GM19023 (cell line): ENCODE results near the gene DDIT3.

Experiments used
- ATAC-seq: cut with Tn5 transposase; IDR thresholded peaks from one replicate; pipeline ENCODE4 v1.9.1; 2021; ENCODE audit warnings: mild to moderate bottlenecking, moderate library complexity; ENCODE audit not compliant: unreplicated experiment

DDIT3 gene

DNA sequence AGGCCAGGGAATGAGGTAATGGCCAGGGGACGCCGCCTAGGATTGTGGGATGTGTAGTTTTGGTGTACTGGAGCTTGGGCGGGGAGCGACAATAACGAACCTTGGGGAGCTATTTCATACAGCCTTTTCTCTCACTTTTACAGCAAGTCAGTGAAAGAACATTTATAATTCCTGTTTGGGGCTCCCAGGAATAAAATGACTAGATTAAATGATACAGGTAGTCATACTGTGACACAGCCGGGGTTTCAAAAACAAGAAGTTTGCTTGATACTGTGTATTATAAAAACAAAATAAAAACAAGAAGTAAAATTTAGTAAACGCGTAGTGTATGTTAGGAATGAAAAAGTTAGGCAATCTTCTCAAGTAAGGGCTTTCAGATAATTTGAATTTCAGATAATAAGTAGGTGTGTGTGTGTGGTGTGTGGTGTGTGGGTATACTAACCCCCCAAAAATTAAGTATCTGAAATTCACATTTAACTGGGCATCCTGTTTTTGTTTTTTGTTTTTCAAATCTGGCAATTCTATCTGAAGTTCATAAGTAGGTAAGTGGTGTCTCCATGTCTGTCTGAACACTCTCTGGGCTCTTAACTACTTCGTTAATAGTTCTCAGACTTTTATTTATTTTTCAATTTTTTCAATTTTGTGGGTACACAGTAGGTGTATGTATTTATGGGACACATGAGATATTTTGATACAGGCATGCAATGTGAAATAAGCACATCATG is 27.1 kb upstream of the DDIT3 start:
- ATAC-seq: no peak

DNA sequence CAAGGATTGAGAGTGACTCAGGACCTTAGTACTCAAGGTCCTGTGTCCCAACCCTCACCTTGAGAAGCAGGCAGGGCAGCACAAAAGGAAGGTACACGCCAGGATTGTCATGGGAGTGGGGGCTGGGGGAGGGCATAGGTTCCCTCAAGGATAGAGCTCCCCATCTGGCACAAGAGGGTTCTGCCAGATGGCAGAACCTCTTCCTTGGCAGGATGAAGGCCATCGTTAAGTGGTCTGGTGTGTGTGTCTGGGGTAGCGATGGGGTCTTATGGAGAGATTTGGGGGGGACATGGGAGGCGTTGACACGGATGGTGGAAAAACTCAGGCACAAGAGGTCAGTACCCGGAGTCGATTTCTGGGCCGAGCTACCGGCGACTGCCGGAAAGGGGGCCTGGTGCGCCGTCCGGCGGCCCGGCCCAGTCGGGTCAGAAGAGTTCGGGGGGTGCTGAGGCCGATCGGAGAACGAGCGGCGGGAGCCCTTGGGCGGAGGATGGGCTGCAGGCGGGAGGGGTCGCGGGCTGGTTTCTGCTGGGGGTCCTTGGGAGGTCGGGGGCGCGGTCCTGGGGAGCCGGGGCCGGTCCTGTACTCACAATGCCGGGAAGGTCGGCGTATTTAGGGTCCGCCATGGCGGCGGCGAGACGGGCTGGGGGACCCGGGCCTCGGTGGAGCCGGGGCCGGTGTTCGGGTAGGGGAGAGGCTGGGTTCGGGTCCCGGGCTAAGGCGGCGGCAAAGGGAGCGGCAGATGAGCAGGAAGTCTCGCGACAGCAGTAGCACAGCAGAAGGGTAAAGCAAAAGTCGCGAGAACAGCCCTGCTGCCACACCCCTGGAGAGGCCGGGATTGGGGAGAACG is 26.3 kb upstream of the DDIT3 start, which contains the start of gene DCTN2:
DCTN2 (minus strand) TSS at position 755 of the 850 bp plus-strand sequence; CDS start at position 626, 129 bp downstream.
- ATAC-seq: peak; percentile 99

DNA sequence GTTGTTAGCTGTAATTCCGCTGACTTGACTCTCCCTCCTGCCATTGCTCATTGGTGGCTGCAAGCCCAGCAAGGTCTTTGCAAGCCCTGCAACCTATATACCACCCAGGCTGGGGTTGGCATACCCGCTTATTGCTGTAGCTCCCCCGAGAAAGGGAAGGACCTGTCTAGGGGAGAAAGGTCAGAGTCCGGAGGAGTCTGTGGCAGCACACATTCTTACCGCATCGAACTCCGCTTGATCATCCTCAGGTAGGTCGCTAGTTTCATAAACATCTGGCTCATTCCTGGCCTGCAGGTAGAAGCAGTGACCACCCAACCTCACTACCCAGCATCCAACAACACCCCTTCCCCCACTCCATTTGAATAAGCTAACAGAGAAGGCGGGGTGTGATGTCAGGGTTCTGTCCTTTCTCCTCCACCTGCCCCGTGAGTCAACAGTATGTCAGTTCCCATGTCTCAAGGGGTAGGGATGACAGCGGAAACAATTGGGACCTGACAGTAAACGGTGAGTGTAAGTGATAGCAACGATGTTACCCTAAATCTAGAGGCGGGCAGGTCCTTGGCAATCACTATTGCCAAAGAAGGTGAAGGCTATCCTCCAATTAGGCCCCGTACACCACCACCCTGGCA is 25.6 kb upstream of the DDIT3 start:
- no peak for ATAC-seq

DNA sequence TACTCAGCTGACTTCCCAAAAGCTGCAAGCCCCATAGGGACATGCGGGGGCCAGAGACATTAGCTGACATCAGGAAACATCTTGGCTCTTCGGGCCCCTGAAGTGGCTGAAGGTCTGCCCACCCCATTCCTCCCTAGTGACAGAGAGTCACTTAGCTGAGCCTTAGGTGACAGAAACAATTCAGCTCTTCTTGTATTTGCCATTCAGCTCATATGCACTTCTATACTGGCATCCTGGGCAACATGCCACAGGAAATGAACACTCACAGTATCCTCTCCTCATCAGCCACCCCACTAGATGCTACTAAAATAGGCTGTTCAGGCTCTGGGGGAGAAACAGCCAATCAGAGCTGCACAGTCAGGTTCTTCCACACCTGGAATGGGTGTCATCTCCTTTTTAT is 23.3 kb upstream of the DDIT3 start:
- no peak for ATAC-seq

DNA sequence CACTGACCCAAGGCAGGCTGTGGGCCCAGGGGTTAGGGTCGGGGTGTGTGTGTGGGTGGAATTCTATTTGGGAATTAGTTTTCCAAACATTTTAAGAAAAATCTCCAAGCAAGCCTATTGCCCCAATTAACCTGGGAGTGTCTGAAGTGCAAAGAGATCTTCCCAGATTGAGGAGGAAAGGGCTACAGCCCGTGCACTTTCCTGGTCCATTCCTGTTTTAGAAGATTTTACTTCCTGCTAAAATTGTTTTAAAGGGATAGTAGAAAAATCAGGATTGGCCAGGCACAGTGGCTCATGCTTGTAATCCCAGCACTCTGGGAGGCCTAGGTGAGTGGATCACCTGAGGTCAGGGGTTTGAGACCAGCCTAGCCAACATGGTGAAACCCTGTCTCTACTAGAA is 21.4 kb upstream of the DDIT3 start:
- no peak for ATAC-seq

DNA sequence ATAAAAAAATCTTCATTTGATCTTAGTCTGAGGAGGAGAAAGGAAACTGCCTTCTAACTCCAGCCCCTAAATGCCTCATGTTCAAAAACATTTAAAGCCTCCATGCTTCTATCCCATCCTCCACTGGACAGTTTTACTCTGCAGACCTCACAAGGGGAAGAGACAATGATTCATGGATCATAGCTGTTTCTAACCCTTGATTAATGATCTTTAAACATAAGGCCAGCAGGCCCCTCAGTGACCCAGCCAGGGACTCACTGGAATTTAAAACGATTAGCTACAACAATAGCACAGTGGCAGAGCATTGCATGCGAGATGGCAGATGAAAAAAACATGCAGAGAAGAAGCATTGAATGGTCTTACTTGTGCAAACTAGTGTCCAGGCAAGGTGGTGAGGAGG is 20.7 kb upstream of the DDIT3 start:
- no peak for ATAC-seq

DNA sequence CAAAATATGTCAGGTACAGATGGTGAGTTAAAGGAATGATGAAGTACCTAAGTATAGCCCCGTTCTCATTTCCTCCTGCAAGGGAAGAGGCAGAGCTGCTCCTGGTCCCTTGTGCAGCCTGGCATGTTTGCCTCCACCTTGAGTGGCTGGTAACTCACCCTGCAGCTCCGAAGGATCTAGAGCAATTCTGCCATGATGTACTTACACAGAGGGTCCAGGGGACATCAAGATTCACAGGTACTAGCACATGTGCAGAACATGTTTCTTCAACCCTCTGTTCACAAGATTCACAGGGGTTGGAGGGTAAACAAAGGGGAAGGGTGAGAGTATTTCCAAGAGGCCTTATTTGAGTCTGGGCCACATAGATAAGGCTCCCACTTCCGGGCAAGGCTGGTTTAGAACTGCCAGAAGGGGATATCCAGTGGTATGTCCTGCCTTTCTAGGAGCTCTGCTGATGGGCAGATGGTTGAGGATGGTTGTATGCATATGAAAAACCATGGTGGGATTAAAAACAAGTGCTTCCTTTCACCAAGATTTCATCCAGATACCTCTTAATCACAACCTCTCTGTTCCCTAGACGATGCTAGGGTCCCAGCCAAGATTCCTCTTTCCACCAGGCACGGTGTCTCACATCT is 18.9 kb upstream of the DDIT3 start:
- ATAC-seq: no peak

DNA sequence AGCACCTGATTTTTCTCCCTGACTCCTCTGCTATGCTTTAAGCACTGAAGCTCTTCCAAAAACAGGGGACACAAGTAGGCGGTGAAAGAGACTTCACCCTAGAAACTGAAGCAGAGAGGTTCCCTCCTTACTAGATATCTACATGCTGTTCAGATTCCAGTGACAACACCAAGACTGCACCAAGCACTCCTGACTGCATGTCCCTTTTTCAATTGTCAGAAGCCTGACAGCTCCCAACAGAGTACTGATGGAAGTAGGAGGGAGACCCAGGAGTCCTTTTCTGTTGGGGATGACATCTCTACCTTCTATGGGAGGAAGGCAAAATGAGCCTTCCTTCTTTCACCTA is 16.3 kb upstream of the DDIT3 start:
- no peak for ATAC-seq

DNA sequence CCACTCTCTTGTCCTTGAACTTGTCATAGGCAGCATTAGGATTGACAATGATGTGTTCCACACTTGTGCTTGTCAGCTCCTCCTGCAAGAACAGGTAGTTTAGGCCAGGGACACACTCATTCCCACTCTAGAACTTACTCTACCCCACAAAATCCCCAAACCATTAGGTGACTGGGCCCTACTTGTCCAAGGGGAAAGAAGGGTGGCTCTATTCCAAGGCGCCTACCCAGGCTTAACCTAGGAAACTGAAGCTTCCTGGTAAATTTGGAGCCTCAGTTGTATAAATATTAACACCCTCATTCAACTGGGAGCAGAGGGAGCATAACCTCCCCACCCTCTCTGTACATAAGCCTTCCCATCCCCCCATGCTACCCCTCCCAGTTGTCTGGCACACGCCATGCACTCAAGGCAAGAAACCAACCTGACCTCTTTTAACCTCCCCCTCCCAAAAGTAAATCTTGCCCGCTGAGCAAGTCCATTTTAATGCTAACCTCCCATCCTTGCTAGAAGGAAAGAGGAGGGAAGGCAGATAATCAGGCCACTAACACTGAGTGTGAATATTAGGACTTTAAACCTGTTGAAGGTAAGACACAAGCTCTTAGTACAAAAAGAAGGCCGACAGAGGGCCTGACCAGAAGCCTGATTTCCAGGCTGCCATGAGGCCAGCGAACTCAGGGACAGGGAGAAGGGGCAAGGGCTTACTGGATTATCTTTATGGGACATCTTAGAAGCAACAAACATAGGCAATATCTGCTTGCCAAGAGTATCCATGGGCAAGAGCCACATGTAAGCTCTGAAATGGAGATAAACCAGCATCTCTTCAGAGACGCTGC is 15.7 kb upstream of the DDIT3 start:
- ATAC-seq: no peak

DNA sequence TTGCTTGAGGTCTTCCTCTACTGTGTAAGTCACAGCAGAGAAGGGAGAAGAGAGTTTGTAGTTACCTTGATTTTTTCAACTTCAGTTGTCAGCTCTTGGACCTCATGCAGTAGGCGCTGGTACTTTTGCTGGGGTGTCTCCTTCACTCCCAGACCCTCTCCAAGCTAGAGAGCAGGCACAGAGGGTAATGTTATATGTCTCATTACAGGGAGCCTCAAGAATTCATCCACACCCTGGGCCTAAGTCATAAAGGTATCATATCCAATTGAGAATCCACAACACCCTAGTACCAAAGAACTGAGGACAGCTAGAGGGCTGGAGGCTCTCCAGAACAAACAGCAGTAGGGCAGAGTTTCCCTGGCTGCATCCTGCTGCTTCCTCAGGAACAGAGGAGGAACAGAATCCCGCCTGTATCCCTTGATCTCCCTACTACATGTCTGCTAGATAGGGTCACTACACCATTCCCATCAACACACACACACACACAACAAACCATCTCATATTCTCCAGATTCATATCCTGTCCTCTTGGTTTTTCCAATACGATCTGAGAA is 14.8 kb upstream of the DDIT3 start:
- no peak for ATAC-seq

DNA sequence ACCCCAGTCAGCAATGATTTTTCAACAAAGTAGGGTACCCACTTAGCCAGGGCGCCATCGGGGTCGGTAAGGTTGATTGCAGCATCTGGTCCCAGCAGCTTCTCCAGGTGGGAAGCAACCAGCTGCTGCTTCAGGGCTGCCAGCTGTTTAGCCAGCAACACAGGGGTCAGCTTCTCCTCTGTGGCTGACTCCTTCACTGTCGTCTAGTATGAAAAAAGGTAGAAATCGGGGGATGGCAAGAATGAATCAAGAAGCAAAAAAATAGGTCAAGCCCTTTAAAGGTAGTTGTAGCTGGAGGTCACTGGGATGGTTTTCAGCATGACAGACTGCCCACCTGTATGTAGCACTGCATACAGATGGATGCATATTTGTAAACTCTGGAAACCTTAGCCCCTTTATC is 13.9 kb upstream of the DDIT3 start:
- no peak for ATAC-seq

DNA sequence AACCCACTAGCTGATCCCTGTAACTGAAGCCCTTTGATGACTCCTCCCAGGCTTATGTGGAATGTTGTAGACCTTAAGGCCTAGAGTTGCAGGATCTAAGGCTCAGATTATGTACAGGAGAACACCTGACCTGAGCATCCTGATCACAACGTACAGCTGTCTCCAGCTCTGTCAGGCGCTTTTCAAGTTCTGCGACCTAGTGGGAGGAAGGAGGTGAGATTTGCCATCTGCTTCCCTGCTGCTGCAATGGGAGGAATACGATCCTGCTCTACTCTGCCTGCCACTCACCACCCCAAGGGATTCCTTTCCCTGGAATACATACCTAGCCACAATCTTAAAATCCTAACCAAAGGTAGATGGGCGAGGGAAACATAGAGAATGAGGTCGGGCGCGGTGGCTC is 12.8 kb upstream of the DDIT3 start:
- ATAC-seq: no peak

DNA sequence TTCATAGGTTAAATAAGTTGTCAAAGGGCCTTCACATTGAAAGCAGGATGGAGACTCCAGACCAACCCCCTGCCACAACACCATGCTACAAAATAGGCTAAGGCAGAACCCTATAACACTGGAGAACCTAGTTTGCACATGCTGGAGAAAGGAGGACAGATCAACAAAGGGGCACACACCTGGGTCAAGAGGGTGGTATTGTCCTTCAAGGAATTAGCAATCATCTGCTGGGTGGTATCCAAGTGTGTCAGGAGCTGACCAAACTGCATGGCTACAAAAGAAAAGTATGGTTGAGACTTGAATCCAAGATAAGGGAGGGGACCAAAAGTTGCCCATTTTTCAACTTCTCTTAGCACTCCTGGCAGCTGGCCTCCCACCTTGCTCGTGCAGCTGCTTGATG is 11.5 kb upstream of the DDIT3 start:
- ATAC-seq: no peak

DNA sequence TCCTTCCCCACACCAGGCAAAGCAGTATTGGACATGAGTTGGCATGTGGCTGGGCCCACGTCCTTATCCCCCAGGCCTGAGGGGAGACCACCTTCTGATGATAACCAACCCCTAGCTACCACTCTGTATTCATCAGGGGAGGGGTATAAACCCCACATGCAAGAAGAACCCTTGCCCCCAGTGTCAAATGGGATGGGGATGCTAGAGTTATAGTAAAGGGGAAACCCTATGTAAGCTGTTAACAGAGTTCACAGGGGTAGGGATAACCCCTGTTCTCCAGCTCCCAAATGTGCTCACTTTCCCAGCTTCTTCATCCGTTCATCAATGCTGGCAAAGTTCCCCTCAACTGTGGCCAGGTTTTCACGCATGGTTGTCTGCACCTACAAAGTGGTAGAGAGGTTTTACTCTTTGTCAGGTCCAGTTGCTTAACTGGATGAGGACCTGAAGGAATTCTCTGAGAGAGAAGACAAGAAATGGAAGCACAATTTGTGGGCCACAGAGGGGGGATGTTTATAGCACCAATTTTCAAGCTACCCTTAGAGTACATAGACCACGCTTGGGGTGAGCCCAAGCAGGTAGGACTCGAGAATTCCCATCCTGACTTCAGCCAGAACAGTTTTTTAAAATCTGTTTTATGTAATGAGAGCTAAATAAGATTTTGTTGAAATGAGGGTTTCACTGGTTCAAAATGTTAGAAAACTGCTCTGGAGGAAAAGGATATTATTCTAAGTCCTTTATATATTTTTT is 10.3 kb upstream of the DDIT3 start:
- no peak for ATAC-seq

DNA sequence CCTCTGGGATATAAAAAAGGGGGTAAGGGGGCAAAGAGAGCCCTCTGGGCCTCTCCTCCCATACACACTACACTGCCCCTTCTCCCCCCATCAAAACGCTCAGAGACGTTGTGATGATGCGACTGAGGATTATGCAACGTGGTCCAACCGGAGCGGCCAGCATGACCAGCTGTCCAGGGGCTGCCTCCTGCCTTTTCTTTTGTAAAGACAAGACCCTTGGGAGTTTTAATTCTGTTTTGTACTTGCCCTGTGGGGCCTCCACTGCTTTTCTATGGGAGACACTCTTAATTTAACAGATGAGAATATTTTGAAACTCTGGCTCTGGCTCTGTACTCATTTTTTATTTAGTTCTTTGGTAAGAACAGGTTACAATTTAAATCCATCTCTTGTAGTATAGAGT is 9.5 kb upstream of the DDIT3 start:
- ATAC-seq: no peak

DNA sequence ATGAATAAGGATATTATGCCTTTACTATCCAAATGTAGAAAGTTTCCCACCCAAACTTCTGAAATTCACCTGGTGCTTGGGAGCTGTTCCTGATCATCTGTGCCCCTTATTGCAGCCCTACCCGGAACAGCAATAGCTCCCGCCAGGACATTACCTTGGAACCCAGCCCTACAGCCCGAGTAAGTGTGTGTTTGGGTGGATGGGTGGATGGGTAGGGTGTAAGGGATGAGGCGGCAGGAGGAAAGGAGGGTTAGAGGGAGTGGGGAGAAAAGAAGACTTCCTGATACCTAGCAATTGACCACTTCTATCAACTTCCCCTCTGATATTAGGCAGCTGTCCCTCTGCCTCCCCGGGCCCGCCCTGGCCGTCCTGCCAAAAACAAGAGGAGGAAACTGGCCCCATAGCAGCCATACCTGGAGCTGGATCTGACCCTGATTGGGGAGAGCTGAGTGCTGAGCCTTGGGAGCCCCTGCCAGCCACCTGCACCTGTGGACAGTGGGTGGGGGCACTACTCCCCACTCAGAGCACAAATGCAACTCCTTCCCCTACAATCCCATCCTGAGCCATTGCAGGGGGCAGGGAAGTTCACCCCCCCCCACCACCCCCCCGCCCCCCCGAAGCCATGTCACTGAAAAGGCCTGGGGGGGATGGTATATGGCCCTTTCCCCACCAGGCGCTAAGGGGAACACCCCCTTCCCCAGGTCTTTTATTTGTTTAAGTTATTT is 8.7 kb upstream of the DDIT3 start:
- ATAC-seq: no peak

DNA sequence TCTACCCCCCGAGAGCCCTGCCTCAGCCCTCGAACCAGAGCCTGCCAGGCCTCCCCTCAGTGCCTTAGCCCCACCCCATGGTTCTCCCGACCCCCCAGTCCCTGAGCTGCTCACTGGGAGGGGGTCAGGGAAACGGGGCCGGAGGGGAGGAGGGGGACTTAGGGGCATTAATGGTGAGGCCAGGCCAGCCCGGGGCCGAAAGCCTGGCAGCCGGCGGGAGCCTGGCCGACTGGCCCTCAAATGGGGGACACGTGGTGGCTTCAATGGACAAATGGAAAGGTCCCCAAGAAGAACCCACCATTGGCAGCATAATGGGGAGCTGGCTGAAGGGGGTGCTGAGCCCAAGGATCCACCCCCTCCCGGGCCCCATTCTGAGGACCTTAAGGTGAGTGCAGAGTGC is 7.9 kb upstream of the DDIT3 start:
- ATAC-seq: no peak

DNA sequence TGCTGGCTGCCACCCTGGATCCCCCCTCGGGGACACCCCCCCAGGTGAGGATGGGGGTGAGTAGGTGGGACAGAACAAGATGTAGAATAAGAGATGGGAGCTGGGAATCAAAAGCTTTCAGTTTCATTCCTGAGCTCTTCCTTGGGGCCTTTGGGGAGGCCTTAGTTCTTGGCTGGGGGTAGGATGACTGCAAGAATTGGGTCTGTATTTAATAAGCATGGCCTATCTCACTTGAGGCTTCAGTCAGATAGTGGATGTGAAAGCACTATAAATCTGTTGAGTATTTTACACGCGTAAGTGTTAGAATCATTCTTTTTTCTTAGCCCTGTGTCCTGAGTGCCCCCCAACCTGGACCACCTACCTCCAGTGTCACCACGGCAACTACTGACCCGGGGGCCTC is 6.9 kb upstream of the DDIT3 start:
- ATAC-seq: no peak
